HepG2 (cell line): Measurements from ENCODE around the gene CAMTA1. TPM values are rescaled to one million over a fixed set of nuclear protein-coding genes. Genes with fewer than 3 reads are reported as not detected.

ENCODE experiments used
- KAT7 ChIP-seq: IDR thresholded peaks from 2 replicates; pipeline ENCODE4 v1.6.1; 2018; ENCODE audit warnings: borderline replicate concordance, missing compliant biosample characterization
- KDM5B ChIP-seq: sonication (generic); formaldehyde crosslinking; IDR thresholded peaks from 2 replicates; pipeline ENCODE4 v1.4.0; 2020; ENCODE audit warnings: missing genetic modification reagents, mild to moderate bottlenecking, borderline replicate concordance
- SRSF4 ChIP-seq: fragments of 200-400 bp; formaldehyde crosslinking; IDR thresholded peaks from one replicate; pipeline ENCODE4 v1.6.1; 2018; ENCODE audit warnings: mild to moderate bottlenecking, low read depth, low read length, moderate library complexity; ENCODE audit not compliant: poor library complexity, severe bottlenecking
- TGIF2 ChIP-seq: IDR thresholded peaks from 2 replicates; pipeline ENCODE4 v1.6.1; 2016; ENCODE audit warnings: control low read depth, missing compliant biosample characterization
- ZNF234 ChIP-seq: sonication (generic); formaldehyde crosslinking; conservative IDR thresholded peaks from 2 replicates; pipeline ENCODE4 v1.5.1; 2020; ENCODE audit warnings: mild to moderate bottlenecking, missing genetic modification reagents
- ZNF737 ChIP-seq: sonication (generic); formaldehyde crosslinking; IDR thresholded peaks from 2 replicates; pipeline ENCODE4 v1.5.0; 2020; ENCODE audit warnings: missing genetic modification reagents, mild to moderate bottlenecking, borderline replicate concordance
- ZNF768 ChIP-seq: sonication (generic); formaldehyde crosslinking; IDR thresholded peaks from 2 replicates; pipeline ENCODE4 v1.4.0; 2020; ENCODE audit warnings: missing genetic modification reagents
- polyA plus RNA-seq, 8 experiments: library from polyadenylated mRNA; depleted of rRNA in 3 of 8; stranded (reverse) in 7 of 8; unstranded in 1 of 8; fragments of >200 nt; fragmentation: Illumina TruSeq in 4 of 8; extraction: Trizol in 4 of 8; gene quantifications; 2 replicates each; pipeline versions ENCODE4 v1.2.1 to v1.2.3, GENCODE V29; 2011 to 2016; ENCODE audit warnings: low read depth in 4 of 8, missing spikeins in 1 of 8, mixed read lengths in 1 of 8; ENCODE audit not compliant: insufficient read depth in 1 of 8
- total RNA-seq, 5 experiments: library from RNA; depleted of rRNA; stranded (reverse); fragments of >200 nt; fragmentation: Illumina TruSeq; extraction: Trizol; gene quantifications; 2 replicates each; pipeline ENCODE4 v1.2.3, GENCODE V29; 2016; ENCODE audit warnings: low read depth in 1 of 5
- TF ChIP-seq, protein P1 (sequence below): sonication (generic); formaldehyde crosslinking; IDR thresholded peaks from 2 replicates; pipeline ENCODE4 v1.5.0; 2020; ENCODE audit warnings: mild to moderate bottlenecking, missing genetic modification reagents, borderline replicate concordance
- TF ChIP-seq, protein P2 (sequence below): sonication (generic); formaldehyde crosslinking; IDR thresholded peaks from 2 replicates; pipeline ENCODE4 v1.4.0; 2020; ENCODE audit warnings: mild to moderate bottlenecking, low read depth, missing genetic modification reagents

CAMTA1 gene
- total and polyA plus RNA-seq, 2 of the 13 experiments (the other 11 are each of a cell fraction or from before 2014, with no cell fraction given) = 25.0 to 36.4 TPM

DNA sequence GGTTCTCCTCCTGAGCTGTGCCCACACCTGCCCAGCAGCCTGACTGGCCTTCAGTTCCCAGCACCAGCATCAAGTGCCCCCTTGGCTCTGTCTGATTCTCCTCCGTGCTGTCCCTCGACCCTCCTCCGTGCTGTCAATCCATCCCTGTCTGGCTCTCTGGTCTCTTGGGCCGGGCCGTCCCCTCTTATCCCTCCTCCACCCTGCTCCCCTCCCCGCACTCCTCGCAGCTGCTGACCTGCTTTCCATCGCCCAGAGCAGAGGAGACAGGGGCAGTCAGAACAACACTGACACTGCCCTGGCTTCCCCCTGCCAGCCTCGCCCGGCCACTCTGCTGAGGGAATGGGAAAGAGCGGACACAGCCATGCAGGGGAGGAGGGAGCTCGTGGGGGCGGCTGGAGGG, 267.4 kb downstream of the CAMTA1 start (continued):
- TF ChIP-seq, protein P1, sequence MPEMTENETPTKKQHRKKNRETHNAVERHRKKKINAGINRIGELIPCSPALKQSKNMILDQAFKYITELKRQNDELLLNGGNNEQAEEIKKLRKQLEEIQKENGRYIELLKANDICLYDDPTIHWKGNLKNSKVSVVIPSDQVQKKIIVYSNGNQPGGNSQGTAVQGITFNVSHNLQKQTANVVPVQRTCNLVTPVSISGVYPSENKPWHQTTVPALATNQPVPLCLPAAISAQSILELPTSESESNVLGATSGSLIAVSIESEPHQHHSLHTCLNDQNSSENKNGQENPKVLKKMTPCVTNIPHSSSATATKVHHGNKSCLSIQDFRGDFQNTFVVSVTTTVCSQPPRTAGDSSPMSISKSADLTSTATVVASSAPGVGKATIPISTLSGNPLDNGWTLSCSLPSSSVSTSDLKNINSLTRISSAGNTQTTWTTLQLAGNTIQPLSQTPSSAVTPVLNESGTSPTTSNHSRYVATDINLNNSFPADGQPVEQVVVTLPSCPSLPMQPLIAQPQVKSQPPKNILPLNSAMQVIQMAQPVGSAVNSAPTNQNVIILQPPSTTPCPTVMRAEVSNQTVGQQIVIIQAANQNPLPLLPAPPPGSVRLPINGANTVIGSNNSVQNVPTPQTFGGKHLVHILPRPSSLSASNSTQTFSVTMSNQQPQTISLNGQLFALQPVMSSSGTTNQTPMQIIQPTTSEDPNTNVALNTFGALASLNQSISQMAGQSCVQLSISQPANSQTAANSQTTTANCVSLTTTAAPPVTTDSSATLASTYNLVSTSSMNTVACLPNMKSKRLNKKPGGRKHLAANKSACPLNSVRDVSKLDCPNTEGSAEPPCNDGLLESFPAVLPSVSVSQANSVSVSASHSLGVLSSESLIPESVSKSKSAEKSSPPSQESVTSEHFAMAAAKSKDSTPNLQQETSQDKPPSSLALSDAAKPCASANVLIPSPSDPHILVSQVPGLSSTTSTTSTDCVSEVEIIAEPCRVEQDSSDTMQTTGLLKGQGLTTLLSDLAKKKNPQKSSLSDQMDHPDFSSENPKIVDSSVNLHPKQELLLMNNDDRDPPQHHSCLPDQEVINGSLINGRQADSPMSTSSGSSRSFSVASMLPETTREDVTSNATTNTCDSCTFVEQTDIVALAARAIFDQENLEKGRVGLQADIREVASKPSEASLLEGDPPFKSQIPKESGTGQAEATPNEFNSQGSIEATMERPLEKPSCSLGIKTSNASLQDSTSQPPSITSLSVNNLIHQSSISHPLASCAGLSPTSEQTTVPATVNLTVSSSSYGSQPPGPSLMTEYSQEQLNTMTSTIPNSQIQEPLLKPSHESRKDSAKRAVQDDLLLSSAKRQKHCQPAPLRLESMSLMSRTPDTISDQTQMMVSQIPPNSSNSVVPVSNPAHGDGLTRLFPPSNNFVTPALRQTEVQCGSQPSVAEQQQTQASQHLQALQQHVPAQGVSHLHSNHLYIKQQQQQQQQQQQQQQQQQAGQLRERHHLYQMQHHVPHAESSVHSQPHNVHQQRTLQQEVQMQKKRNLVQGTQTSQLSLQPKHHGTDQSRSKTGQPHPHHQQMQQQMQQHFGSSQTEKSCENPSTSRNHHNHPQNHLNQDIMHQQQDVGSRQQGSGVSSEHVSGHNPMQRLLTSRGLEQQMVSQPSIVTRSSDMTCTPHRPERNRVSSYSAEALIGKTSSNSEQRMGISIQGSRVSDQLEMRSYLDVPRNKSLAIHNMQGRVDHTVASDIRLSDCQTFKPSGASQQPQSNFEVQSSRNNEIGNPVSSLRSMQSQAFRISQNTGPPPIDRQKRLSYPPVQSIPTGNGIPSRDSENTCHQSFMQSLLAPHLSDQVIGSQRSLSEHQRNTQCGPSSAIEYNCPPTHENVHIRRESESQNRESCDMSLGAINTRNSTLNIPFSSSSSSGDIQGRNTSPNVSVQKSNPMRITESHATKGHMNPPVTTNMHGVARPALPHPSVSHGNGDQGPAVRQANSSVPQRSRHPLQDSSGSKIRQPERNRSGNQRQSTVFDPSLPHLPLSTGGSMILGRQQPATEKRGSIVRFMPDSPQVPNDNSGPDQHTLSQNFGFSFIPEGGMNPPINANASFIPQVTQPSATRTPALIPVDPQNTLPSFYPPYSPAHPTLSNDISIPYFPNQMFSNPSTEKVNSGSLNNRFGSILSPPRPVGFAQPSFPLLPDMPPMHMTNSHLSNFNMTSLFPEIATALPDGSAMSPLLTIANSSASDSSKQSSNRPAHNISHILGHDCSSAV = no peak
- TF ChIP-seq KDM5B (CRISPR knock-in tag) (no peak), ZNF737 (CRISPR knock-in tag) (no peak), SRSF4 (no peak), ZNF234 (no peak), TGIF2 (CRISPR knock-in tag) (no peak), KAT7 (CRISPR knock-in tag) (no peak), ZNF768 (CRISPR knock-in tag) (no peak)
- TF ChIP-seq, protein P2, sequence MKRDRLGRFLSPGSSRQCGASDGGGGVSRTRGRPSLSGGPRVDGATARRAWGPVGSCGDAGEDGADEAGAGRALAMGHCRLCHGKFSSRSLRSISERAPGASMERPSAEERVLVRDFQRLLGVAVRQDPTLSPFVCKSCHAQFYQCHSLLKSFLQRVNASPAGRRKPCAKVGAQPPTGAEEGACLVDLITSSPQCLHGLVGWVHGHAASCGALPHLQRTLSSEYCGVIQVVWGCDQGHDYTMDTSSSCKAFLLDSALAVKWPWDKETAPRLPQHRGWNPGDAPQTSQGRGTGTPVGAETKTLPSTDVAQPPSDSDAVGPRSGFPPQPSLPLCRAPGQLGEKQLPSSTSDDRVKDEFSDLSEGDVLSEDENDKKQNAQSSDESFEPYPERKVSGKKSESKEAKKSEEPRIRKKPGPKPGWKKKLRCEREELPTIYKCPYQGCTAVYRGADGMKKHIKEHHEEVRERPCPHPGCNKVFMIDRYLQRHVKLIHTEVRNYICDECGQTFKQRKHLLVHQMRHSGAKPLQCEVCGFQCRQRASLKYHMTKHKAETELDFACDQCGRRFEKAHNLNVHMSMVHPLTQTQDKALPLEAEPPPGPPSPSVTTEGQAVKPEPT = no peak
